ENCODE measurements around the gene EIPR1.

Gene EIPR1

DNA sequence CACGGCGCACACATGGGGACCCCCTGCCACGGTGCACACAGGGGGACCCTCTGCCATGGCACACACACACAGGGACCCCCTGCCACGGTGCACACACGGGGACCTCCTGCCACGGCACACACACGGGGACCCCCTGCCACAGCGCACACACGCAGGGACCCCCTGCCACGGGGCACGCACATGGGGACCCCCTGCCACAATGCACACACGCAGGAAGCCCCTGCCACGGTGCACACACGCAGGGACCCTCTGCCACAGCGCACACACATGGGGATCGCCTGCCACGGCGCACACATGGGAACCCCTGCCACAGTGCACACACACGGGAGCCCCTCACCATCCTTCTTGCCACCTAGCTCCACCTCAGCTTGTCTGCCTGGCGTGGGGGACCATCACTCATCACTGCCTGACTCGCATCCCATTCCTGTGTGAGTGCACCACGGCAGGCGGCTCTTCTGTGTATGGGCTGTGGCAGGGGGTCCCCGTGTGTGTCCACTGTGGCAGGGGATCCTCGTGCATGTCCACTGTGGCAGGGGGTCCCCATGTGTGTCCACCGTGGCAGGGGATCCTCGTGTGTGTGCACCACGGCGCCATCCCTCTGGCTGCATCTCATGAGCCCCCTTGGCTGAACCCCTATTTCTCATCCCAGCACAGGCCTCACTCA lies 206.7 kb downstream of the EIPR1 start:
- no peak for DNase-seq

DNA sequence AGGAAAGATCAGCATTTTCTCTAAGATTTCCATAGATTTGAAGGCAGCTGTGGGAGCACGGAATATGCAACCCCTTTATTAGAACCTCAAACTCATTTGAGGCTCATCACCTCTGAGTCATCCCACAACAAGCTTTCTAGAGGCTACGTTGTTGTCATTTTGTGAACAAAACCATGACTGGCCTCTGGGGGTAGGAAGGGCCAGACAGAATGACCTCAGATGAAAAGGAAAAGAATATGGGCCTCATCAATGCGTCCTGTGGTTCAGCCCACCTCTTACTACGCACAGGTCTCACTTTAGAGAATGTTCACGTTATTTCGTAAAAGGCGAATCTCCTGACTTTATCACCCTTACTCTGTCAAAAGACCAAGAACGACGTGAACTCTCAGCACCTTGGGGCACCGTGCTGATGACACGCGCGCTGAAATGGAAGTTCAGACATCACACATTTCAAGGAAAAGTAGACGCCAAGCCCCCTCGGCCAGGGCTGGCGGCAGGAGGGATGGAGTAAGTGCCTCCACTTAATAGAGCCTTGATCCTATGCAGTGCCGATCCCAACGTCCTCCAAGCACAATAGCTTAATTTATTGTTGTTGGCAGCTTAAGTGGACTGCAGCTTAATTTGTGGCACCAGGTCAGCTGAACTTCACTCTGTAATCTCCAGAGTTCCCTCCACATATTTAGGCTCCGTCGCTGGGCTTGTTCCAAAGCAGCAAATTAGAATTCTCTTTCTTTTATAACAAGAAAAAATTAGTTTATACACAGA lies 208.3 kb downstream of the EIPR1 start:
- no peak for DNase-seq

DNA sequence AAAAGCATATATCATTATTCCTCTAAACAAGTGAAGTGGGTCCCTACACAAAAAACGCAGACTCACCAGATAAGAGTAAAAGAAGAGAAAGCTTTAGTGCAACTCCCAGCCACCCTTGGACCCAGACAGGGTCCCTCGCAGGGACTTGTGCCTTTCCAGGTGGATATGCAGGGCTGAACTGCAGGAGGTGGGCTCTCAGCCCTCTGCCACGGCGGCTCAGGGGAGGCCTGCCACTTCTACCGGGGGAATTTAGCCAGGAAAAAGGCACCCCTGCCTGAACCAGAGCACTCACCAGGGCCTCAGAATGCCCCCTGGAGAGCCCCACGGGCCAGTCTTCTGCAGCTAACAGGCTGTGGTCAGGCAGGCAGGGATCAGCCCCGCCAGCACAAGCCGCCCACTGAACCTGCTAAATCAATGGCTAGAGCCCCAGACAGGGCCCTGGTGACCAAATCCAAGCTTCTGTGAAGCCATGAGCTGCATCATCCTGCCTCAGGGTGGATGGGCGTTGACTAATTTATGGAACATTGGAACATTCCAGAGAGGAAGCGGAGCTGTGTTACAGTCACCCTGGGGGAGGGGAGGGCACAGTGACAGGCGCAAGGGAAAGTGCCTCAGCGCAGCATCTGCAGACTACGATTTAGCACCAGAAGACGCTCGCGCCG lies 209.3 kb downstream of the EIPR1 start:
- DNase-seq = no peak

DNA sequence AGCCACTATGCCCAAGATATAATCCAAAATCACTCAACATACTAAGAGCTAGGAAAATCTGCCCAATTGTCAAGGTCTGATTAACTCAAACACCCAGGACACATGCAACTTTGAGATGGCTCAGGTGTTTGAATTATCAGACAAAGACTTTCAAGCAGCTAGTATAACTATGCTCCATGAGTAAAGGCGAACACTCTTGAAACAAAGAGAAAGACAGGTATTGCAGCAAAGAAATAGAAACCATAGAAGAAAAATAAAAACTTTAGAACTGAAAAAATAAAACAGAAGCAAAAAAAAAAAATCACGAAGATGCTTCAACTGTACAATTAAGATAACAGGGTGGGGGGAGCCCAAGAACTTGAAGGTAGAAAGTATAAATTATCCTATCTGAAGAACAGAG lies 214.2 kb downstream of the EIPR1 start:
- DNase-seq = no peak

DNA sequence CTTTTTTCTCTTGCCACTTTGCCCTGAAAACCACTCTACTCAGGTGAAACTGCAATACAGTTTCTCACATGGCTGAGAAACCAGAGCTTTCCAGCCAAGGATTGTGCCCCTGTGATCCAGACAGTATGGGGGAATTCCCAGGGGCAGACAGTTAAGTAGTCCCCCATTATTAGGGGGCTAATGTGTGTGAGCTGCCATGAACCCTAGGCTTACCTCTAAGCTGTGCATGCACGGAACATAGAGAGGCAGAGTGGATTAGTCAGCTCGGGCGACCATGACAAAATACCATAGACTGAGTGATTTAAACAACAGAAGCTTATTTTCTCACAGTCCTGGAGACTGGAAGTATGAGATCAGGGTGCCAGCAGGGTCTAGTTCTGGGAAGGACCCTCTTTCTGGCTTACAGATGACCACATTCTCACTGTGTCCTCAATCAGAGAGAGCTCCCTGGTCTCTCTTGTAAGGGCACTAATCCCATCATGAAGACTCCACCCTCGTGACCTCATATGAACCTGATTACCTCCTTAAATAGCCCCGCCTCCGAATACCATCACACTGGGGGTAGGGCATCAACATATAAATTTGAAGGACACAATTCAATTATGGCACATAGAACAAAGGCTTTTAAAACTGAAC lies 215.1 kb downstream of the EIPR1 start:
- no peak for DNase-seq

DNA sequence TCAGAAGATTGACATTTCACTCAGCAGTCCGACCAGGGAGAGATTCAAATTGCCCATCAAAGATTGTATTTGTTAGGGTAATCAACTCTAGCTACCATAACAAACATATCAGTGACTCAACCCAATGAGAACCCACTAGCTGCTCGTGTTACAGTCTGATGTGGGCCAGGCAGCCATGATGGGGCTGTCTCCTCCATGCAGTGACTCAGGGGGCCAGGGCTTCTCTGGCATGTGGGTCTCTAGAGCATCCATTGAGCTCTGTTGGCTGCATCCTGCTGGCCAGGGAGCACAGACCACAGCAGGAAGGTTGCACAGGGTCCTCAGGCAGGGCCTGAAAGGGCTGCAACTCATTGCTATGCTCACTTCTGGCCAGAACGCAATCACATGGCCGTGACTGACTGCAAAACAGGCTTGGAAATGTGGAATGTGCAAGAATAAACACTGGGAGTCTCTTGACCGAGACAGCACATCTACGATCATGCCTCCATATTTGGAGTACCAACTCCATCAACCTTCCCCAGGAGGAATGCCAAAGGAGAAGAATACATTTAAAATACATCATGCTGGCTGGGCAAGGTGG lies 216.8 kb downstream of the EIPR1 start:
- DNase-seq = no peak

DNA sequence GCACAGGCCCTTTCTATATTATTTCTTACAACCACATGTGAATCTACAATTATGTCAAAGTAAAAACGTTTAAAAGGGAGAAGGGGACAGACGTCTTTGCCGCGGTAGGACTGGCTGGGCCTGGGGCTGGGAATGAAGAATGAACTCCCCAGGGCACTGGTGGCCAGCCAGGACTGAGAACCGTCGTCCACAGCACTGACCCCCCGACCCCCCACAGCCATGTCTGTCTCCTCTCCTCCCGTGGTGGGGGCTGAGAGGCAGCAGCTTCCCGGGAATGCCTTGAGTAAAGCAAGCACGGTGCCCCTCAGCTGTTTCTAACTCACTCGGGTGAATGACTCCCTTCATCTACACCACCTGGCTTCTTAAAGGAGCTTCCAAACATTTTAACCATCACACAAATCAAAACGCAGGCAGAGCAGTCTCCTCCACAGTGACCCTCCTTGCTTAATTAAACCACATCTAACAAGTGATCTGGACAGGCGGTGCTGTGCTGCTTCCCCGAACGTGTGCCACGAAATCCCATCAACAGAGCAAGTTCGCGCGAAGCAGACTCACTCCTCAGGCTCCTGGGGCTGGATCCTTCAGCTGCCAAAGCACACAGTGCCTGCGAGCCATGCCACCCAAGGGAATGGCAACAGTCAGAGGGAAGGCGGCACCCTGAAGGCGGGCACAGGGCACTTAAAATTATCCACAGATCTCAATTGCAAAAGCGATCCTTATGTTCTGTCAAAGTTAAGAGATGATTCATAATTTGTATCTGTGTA lies 217.7 kb downstream of the EIPR1 start:
- no peak for DNase-seq

DNA sequence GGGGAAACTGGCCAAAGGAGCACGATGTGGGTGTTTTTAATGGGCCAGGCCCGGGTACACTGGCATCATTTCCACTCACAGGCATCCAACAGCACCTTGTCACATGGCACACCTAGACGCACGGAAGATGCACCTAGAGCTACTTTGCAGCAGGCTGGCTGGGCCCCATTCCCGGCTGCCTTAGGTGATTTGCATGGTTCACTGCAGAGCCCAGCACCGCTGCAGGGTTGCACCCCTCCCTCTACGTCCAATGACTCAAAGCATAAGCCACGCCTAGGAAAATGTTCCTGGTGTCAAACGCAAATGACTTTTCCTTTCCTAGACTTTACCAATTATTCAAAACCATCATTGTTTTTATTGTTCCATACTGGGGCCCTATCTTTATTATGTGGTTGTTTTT lies 222.9 kb downstream of the EIPR1 start:
- no peak for DNase-seq

DNA sequence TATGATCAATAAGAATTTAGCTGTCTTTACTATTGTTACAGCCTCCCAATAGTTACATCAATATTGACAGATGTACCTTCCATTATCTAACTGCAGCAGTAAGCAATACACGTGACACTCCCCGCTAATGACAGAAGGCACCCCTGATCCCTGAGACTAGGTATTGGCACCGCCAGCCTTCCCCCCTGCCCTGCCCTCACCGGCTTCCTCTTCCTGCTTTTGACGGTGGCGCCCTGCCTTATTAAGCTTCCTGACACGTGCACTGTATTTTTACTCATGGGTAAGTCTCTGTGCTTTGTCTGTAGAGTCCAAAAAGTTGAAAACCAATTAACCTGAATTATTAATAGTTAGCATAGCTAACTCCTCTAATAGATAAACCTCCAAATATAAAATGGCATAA lies 223.5 kb downstream of the EIPR1 start:
- DNase-seq = no peak

DNA sequence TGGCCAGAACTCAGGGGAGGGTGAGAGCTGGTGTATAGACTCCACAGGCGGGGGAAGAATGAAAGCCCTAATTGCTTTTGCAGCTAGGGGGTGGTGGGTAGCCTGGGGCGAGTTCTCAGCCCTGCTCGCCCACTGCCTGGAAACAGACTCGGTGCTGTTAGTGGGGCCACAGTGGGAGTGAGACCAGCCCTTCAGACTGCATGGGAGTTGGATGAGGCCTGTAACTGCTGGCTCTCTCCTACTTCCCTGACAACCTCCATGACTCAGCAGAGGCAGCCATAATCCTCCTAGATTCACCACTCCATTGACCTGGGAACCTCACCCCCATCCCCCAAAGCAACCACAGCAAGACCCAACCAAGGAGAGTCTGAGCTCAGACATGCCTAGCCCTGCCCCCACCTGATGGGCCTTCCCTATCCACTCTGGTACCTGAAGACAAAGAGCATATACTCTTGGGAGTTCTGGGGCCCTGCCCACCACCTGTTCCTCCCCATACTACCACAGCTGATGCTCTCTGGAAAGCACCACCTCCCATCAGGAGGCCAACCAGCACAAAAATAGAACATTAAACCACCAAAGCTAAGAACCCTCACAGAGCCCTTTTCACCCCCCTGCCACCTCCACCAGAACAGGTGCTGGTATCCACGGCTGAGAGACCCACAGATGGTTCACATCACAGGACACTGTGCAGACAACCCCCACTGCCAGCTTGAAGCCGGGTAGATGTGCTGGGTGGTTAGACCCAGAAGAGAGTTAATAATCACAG lies 226.3 kb downstream of the EIPR1 start:
- no peak for DNase-seq

DNA sequence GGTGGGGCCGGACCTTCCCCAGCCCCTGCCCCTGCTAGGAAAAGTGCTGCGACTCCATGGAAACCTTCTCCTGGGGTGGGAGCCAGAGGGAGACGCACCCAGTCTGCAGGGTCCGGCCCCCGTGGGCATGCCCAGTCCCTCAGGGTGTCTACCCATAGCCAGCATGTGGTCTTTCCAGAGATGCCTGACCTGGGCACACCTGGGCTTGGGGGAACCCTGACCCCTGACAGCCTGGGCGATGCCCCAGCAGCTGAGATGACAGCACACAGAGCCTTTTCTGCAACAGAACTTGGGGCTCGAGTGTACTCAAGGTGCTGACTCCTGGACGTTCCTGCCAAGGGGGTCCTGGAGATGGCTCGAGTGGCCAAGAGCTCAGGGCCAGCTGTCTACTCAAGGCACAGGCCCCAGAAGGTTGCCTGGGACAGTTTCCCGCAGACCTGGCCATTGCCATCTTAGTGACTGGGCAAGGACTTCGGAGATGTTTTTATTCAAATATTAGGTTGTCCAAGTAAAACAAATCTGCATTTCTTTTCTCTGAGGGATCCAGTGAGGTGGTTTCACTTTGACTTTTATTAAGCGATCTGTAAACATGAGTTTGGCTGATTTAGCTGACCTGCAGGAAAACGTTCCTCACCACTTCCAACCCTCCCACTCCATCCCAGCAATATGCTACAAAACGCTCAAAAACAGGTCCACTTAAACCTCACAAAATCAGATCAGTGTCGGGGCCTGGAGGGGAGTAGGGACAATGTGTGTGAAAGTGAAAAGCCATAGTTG lies 228.0 kb downstream of the EIPR1 start:
- DNase-seq = no peak

DNA sequence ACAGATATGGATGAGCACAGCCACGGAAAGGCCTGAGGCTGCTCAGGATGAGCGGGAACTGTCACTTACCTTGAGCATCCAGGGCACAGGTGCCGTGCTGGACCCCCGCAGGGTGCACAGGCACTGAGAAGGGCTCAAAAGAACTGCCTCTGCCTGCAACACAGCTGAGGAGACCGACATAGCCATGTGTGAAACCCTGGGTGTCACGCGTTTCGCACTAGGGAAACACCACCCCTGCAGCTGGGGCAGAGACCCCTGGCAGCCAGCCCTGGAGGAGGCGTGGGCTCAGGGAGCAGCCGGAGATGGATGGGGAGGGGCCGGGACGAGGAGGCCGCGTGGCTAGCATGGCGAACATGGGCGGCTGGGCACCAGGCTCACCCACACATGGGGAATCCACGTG lies 228.9 kb downstream of the EIPR1 start:
- DNase-seq = no peak

DNA sequence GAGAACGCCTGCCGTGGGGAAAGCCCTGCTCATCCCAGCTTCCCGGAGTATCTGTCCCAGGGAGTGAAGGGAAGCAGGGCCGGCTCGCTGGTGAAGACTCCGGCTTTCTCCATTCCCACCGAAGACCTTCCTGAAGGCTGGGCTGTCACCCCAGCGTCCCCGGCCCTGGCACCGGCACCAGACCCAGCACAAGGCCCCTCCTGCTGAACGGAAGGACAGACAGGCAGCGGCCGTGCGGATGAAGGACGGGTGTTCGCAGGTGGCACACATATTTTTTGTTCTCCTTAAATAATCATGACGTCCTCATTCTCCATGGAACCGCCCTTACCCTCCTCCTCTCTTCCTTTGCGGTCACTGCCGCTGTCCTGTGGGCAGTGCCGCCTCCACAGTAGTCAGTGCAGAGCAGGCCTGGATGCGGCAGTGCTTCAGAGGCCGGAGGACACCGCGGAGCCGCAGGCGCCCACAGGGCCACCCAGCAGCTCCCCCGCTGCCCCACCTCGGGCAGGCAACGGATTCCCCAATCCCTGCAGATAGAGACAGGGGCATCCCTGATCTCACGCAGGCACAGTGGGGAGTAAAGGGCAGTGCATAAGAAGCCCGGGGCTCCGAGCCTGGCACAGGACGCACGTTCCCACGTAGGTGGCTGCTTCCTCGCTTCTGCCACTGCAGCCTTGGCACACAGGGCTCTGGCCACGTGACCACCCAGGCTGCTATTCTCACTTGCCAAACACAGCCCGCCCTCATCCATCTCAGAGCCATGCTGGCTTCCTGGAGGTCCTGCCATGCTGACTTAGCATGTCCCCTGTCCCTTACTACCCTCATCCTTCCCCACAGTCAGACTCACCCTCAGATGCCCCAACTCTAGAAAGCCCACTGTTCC lies 229.7 kb downstream of the EIPR1 start:
- no peak for DNase-seq

DNA sequence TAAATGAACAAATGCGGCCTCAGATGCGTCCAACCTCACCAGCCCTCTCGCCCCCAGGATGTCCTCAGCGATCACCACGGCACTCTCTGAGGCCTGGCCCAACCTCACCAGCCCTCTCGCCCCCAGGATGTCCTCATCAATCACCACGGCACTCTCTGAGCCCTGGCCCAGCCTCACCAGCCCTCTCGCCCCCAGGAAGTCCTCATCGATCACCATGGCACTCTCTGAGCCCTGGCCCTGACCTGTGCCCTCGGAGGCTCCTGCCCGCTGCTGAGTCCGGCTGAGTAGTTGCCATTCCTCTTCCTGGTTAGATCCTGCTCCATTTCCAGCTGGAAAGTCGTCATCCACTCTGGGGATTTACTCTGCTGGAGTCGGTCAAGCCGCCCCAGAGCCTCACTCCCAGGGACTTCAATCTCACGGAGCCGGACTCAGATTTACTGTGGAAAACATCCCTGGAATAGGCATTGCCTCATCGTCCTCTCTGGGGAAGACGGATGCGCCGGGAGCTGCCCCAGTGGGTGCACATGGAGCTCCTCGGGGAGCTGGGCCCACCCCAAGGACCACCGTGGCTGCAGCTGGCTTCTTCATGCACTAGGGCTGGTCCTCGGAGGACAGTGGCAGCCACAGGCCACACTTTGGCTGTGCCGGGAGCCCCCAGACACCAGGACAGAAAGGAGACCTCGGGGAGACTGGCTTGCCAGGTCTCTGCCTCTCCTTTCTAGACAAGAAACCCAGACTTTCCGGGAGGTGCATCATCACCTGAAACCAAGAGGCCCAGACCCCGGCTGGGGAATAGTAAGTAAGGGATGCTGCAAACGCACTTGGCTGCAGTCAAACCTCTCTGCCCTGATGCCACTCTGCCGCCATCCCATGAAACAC lies 230.6 kb downstream of the EIPR1 start:
- no peak for DNase-seq

DNA sequence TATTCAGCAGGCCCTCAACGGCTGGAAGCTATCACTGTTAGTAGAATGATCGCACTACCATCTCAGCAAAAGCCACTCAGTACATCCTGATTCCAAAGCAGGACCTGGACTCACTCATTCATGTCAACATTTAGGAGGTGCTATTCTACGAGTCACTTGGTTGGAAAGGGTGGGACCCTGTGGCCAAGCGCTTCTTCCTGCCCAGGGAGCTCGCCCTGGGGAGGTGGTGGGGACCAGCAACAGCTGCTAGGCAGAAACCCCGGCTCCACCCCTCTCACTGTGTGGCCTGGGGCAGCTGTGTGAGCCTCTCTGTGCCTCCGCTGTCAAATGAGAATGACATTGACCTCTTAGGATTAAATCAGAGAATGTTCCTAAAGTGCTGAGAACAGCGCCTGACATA lies 231.4 kb downstream of the EIPR1 start:
- DNase-seq = no peak

DNA sequence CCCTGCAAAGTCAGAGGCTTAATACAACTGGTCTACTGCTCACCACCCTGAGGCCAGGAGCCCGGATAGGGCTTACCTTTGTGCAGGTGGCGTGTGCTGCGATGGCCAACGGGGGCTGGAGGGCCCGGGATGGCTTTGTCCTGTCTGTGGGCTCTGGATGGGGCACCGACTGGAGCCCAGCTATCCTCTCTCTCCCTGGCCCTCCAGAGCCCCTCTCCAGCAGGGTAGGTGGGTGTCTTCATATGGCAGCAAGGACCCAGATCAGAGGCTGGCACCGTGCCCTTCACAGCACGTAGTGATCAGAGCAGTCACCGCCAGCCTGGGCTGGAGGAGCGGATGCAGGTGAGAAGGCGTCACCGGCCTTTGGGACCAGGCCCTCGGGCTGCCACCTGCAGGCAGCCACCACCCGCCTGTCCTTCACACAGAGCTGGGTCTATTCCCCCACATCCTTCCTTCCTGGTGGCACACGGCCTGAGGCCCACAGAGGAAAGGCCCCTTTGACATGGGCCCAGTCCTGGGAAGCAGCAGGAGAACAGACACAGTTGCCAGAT lies 232.1 kb downstream of the EIPR1 start:
- no peak for DNase-seq

DNA sequence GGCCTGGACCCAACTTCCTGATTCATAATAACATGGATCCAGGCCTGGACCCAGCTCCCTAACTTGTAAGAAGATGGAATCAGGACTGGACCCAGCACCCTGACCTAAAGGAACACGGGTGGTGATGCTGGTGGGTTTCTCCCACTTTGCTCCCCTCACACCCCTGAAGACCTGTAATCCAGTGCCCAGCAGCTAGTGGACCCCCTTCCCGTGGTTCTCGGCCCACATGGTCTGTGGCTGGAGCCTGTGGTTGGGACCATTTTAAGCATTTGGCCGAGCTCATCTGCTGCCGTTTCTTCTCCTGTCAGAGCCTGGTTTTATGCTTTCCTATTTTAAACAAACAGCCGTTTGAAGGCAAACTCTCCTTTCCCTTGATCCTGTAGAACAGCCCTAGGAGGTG lies 232.8 kb downstream of the EIPR1 start:
- DNase-seq = no peak

DNA sequence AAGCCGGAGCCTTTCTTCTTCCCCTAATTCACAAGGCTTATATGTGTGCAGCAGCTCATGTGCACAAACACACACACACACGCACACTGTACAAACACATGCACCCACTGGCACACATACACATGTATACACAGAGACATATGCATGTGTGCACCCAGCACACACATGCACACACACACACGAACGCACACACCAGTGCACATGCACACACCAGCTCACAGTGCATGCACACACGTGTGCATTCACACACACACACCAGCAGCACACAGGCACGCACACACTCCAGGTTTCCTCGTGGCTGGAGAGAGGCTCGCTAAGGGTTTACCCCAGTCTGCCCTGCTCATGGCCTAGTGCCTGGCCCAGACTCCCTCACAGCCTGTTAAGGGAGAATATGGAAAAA lies 234.0 kb downstream of the EIPR1 start:
- no peak for DNase-seq
